Measurements from ENCODE around the gene STATH.
"Not testable (repeated sequence)": the region's sequence is repeated elsewhere in the genome, so short reads cannot be mapped to it uniquely, and the experiment has no call there.

The STATH gene, protein sequence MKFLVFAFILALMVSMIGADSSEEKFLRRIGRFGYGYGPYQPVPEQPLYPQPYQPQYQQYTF

DNA sequence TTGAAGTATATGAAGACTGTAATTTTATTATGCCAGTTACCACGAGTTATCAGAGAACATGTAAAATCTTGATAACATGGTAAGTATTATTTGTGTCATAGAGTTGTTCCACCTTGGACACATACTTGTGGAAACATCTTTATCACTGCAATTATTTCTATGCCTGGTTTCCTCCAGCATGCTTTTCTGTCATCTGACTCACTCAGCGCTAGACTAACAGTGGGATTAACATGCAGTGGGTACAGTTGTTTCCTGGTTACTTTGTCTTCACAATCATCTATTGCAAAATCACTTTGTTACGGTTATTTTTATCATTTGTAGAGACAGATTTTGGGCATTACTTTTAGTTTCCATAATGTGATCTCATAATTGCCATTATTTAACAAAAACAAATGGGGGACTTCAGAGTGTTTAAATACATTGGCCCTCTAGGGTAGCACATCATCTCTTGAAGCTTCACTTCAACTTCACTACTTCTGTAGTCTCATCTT lies at the start of gene STATH:
Gene STATH (plus strand): TSS at position 441 of the 491 bp plus-strand sequence. CDS start 2,472 bp downstream, outside the sequence.
- no peak for DNase-seq (ENCODE audit: low read depth in 3 of 3)

DNA sequence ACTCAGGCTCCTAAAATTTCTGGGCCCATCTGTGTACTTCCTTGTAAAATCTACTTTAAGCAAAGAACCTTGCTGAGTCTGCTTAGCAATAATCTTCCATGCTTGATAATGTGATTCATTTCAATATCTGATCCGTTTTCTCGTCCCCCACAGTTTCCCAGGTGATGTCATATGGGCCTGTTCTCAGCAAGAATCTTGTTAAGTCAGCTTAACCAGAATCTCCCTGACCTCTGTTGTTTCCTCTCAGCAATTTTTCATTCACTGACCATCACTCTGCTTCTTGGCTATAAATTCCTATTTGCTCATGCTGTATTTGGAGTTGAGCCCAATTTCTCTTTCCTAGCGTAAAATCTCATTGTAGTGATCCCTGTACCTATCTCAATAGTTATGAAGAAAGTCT lies 44.2 kb upstream of the STATH start:
- no peak for DNase-seq (ENCODE audit: low read depth in 3 of 3)

DNA sequence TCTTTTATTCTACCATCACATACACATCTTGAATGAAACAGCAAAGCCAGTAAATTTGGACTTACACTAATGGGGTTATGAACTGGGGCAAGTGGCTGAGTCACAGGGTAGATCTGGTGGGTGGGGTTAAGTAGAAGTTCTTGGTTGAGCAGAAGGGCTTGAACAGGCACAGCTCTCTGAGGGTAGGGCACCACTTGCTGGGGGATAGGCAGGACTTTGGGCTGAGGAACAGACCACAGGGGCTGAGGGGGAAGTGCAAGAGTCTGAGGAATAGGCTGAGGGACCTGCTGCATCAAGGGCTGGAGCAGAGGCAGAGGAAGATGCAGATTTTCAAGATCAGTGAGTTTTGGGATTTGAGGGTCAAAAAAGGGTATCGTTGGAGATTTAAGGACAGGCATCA lies 38.6 kb upstream of the STATH start:
- no peak for DNase-seq (ENCODE audit: low read depth in 3 of 3)

DNA sequence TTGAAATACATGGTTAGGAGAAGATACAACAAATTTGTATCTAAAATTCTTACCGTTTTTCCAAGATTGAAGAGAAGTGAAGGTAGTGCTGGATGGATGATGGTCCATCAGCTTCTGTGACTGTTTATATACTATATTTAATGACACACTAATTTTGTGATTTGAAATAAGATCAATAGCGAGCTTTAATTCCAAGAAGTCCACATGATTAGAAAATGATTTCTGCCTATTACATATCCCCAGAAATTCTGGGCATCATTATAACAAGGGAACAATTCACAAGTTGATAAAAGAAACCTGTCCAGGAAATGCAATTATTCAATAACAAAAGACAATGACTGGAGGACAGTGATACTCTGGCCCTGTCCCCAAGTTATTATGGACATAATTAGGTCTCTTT lies 30.1 kb upstream of the STATH start, which contains the start of gene CSN2:
Gene CSN2 (minus strand): TSS at position 101 of the 400 bp plus-strand sequence. CDS start 4,733 bp downstream, outside the sequence.
- no peak for DNase-seq (ENCODE audit: low read depth in 3 of 3)

DNA sequence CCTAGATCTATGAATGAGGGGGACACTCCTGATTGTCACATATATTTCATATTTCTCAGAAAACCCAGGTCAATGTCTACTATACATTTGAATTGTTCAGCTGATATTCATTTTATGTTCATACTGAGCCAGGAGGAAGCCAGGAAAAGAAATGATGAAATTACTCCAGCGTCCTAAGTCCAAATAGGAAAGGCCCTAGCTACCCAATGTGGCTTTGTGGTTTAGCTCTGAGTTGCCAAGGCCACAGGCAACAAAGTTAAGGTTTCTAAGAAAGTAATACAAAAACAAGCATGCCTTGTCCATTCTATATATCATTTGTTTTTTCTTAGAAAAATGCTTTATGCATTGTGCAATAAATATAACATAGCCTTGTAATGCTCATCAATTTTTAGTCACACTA lies 25.7 kb upstream of the STATH start:
- no peak for DNase-seq (ENCODE audit: low read depth in 3 of 3)

DNA sequence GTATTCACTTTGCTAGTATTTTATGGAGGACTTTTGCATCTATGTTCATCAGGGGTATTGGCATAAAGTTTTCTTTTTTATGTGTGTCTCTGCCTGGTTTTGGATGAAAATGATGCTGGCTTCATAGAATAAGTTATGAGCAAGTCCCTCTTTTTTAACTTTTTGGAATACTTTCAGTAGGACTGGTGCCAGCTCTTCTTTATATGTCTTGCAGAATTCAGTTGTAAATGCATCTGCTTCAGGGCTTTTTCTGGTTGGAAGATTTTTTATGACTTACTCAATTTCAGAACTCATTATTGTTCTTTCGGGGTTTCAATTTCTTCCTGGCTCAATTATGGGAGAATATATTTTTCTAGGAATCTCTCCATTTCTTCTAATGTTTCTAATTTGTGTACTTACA lies 21.1 kb upstream of the STATH start:
- DNase-seq (ENCODE audit: low read depth in 3 of 3), result no peak

DNA sequence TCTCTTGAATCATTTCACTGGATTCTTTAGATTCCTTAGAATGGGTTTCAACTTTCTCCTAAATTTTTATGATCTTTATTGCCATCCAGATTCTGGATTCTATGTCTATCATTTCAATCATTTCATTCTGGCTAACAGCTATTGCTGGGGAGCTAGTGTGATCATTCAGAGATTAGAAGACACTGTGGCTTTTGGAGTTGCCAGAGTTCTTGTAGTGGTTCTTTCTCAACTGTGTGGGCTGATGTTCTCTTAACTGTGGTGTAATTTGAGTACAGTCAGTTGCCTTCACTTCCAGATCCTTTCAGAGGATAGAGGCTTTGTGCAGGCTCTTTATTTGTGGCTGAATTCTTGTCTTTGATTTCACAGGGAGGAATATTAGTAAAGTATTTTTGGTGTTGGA lies 18.2 kb upstream of the STATH start:
- no peak for DNase-seq (ENCODE audit: low read depth in 3 of 3)

DNA sequence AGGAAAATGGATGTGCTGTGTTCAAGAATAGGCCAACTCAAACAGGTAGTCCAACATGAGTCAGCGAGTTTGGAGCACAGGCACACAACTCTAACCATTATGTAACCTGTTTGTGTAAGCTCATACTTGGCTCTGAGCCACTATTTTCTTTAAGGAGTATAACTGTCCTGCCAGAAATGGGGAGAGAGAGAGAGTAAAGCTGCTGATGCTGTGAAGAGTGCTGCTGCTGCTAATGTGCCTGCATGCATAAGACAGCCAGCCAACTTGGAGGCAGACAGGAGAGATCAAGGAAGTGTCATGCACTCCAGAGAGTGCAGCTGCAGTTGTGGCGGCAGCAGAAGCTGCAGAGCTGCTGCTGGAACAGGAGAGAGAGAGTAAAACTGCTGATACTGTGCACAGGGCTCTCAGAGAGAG lies 11.7 kb upstream of the STATH start:
- no peak for DNase-seq (ENCODE audit: low read depth in 3 of 3)

DNA sequence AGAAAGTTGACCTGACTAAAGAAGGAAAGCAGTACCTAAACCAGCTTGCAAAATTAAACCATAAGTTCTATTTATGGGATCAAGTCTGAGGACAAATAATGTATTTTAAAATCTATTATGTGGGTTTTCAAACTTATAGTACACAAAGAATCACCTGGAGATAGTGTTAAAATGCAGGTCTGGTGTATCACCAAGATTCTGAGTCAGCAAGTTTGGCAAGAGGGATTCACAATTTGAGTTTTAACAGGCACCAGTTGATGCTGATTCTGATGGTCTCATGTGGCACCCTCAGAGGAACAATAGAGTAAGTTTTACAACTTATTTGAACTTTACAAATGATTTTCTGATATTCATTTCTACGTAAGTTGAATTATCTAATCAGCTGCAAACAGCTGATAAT lies 9.1 kb upstream of the STATH start:
- DNase-seq (ENCODE audit: low read depth in 3 of 3), result no peak

DNA sequence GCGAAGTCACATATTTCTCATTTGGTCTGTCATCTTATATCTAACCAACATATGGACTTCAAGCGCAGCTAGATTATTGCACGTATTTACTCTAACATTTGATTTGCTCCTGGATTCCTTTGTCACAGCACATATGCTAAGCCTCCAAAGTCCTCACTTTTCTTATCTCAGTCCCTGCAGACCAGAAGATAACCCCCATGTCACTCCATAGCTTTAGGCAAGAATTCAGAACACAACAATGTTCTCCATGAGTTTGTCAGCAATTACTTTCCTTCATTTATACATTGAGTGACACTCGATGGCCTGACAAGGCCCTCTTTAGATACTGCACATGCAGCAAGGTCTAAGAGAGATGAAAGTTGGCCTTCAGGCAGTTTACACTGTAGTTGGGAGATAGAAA lies 4.8 kb upstream of the STATH start:
- DNase-seq (ENCODE audit: low read depth in 3 of 3), result no peak

DNA sequence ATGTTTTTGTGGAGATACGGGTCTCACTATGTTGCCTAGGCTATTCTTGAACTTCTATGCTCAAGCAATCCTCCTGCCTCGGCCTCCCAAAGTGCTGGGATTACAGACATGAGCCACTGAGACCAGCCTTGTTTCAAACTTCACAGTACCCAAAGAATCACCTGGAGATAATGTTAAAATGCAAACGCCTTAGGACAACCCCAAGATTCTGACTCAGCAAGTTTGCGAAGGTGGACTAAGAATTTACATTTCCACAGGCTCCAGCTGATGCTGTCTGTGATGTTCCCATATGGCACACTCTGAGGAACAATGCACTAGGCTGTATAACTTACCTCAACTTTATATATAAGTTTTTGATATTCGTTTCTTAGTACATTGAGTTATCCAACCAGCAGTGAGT lies 984 bp upstream of the STATH start:
- no peak for DNase-seq (ENCODE audit: low read depth in 3 of 3)

DNA sequence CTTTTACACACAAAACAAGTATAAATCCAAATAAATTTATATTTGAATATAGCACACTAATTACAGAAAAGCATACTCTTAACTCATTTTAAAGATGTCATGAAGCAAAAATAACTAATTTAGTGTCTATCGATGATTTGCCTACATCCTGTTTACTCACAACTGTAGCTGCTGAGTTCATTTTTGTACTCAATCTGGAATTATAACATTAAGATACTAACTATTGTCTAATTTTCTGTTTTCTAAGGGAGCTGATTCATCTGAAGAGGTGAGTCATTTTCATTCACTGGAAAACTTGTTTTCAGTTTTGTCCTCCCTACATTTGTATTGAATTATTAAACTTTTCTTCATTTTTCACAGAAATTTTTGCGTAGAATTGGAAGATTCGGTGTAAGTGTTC lies 3.7 kb downstream of the STATH start:
- DNase-seq (ENCODE audit: low read depth in 3 of 3), result no peak

DNA sequence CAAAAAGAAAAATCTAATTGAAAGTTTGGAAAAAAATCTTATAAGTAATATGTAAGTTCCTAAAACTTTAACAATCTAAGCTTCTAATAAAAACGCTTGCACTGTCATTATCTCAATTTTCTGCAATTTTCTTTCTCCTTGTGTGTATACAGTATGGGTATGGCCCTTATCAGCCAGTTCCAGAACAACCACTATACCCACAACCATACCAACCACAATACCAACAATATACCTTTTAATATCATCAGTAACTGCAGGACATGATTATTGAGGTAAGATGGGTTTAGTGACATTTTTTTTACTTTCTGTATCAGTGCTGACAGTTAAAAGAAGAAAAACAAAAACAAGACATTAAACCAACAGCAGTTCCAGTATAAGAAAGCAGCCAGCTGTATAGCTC lies 4.9 kb downstream of the STATH start:
- no peak for DNase-seq (ENCODE audit: low read depth in 3 of 3)

DNA sequence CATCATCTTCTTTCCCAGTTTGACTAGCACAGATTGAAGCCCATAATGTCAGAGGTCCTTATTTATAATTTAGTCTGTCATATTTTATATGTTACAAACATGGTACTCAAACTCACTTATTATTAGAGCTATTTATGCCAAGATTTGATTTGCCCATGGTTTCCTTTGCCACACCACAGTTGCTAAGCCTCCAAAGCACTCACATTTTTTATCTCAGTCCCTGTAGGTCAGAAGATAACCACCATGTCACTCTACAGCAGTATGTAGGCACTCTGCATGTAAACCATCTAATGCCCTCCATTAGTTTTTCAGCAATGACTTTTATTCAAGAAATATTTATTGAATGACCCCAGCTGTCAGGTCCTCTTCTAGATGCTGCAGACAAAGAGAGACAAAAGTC lies 6.7 kb downstream of the STATH start:
- no peak for DNase-seq (ENCODE audit: low read depth in 3 of 3)

DNA sequence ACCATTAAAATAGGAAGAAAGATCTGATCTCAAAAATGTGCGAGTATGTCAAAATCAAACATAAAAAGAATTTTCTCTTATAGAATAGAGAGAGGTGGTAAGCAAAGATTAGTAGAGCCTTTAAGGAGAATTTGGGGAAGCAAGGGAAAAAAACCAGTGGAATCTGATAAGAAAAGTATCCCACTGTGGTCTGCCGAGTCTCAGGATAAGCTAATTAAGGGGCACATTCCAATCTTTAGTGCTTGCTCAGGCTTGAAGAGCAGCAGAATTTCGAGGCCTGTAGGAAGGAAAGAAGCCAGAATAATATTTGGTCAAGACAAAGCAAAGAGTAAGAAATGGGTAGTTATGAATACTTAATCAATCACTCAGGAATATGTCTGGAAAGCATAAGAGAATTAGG lies 13.0 kb downstream of the STATH start:
- no peak for DNase-seq (ENCODE audit: low read depth in 3 of 3)

DNA sequence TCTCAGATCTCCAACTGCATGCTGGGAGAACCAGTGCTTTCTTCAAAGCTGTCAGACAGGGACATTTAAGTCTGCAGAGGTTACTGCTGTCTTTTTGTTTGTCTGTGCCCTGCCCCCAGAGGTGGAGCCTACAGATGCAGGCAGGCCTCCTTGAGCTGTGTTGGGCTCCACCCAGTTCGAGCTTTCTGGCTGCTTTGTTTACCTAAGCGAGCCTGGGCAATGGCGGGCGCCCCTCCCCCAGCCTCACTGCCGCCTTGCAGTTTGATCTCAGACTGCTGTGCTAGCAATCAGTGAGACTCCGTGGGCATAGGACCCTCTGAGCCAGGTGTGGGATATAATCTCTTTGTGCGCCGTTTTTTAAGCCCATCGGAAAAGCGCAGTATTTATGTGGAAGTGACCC lies 23.2 kb downstream of the STATH start:
- DNase-seq (ENCODE audit: low read depth in 3 of 3), result not testable (repeated sequence)

DNA sequence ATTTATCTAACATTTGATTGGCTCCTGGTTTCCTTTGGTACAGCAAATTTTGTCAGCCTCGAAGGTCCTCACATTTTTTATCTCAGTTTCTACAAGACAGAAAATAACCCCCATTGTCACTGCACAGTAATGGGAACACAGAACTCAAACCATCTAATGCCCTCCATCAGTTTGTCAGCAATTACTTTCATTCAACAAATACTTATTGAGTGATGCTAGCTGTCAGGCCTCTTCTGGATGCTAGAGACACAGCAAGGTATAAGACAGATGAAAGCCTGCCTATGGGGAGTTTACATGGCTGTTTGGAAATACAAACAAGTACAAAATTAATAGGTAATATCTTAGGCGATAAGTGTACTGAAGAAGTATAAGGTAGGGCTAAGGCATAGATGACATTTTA lies 27.5 kb downstream of the STATH start:
- DNase-seq (ENCODE audit: low read depth in 3 of 3), result no peak

DNA sequence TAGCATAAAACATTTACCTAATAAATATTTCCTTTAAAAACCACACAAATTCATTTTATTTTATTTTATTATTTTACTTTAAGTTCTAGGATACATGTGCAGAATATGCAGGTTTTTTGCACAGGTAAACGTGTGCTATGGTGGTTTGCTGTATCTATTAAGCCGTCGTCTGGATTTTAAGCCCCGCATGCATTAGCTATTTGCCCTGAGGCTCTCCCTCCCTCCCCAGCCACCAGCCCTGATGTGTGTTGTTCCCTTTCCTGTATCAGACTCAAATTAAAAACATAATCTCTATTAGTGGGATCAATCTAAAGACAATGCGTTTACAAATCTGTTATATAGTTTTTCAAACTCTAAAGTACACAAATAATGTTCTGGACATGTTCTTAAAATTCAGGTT lies 31.2 kb downstream of the STATH start:
- no peak for DNase-seq (ENCODE audit: low read depth in 3 of 3)

DNA sequence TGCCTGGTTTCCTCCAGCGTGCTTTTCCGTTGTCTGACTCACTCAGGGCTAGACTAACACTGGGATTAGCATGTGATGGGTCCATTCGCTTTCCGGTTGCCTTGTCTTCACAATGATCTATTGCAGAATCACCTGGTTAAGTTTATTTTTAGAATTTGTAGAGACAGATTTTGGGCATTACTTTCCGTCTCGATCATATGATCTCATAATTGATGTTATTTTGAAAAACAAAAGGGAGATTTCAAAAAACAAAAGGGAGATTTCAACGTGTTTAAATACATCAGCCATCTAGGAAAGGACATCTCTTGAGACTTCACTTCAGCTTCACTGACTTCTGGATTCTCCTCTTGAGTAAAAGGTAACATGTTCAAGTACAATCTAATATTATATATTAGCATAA lies 32.4 kb downstream of the STATH start, which contains the start of gene HTN3:
Gene HTN3 (plus strand): TSS at position 301 of the 400 bp plus-strand sequence. CDS start 2,282 bp downstream, outside the sequence.
- DNase-seq (ENCODE audit: low read depth in 3 of 3), result not testable (repeated sequence)

DNA sequence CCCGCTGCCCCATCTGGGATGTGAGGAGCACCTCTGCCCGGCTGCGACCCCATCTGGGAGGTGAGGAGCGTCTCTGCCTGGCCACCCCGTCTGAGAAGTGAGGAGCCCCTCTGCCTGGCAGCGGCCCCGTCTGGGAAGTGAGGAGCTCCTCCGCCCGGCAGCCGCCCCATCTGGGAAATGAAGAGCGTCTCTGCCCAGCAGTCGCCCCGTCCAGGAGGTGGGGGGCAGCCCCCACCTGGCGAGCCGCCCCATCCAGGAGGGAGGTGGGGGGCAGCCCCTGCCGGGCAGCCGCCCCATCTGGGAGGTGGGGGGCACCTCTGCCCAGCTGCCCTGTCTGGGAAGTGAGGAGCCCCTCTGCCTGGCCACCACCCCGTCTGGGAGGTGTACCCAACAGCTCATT lies 41.8 kb downstream of the STATH start:
- not testable (repeated sequence) for DNase-seq (ENCODE audit: low read depth in 3 of 3)

DNA sequence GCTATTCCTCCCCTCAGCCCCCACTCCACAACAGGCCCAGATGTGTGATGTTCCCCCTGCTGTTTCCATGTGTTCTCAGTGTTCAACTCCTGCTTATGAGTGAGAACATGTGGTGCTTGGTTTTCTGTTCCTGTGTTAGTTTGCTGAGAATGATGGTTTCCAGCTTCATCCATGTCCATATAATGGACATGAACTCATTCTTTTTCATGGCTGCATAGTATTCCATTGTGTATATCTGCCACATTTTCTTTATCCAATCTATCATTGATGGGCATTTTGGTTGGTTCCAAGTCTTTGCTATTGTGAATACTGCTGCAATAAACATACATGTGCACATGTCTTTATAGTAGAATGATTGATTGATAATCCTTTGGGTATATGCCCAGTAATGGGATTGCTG lies 44.2 kb downstream of the STATH start:
- not testable (repeated sequence) for DNase-seq (ENCODE audit: low read depth in 3 of 3)

DNA sequence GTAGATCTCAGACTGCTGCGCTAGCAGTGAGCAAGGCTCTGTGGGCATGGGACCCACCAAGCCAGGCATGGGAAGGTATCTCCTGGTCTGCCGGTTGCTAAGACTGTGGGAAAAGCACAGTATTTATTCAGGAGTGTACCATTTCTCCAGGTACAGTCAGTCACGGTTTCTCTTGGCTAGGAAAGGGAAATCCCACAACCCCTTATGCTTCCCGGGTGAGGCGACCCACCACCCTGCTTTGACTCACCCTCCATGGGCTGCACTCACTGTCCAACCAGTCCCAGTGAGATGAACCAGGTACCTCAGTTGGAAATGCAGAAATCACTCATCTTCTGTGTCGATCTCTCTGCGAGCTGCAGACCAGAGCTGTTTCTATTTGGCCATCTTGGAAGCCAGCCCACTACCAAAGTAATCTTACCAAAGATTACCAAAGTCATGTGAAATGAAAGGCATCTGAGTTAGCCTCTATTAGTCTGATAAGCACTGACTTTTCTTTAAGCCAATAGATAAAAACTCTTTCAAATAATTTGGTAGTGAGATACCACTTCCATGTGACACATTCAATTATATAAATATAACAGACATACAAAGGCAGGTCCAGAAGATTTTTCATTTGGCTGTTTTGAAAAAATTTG lies 46.0 kb downstream of the STATH start:
- no peak for DNase-seq (ENCODE audit: low read depth in 3 of 3)

DNA sequence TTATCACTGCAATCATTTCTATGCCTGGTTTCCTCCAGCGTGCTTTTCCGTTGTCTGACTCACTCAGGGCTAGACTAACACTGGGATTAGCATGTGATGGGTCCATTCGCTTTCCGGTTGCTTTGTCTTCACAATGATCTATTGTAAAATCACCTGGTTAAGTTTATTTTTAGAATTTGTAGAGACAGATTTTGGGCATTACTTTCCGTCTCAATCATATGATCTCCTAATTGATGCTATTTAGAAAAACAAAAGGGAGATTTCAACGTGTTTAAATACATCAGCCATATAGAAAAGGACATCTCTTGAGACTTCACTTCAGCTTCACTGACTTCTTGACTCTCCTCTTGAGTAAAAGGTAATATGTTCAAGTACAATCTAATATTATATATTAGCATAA lies 54.4 kb downstream of the STATH start, which contains the start of gene HTN1:
Gene HTN1 (plus strand): TSS at position 301 of the 400 bp plus-strand sequence. CDS start 2,639 bp downstream, outside the sequence.
- DNase-seq (ENCODE audit: low read depth in 3 of 3), result not testable (repeated sequence)
